Activated CD8-positive, alpha-beta memory T cell treated with anti-CD3 and anti-CD28 coated beads for 48 hours (primary cell): ENCODE measurements around the gene TGM2.

Source experiments
- DNase-seq, 3 experiments: peaks; one replicate each; pipeline ENCODE4 v3.0.0-alpha.2; 2020; ENCODE audit warnings: low read depth in 2 of 3, low spot score in 2 of 3

TGM2 gene

DNA sequence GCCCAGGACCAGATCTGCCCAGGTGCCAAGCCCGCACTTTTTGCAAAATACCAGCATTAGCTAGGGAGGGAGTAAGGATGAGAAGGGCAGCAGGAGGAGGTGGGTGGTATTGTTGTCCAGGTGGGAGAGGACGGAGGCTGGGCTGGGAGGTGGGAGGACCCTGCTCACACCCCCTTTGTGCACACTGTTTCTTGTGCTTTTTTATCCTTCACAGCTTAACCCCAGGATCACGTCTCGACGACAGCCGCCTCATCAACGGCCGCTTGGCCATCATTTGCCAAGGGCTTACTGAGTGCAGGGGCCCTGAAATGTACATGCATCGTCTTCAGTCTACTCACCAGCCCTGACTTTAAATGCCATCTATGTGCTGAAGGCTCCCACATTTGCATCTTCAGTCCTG is 12.1 kb upstream of the TGM2 start:
- DNase-seq, result no peak

DNA sequence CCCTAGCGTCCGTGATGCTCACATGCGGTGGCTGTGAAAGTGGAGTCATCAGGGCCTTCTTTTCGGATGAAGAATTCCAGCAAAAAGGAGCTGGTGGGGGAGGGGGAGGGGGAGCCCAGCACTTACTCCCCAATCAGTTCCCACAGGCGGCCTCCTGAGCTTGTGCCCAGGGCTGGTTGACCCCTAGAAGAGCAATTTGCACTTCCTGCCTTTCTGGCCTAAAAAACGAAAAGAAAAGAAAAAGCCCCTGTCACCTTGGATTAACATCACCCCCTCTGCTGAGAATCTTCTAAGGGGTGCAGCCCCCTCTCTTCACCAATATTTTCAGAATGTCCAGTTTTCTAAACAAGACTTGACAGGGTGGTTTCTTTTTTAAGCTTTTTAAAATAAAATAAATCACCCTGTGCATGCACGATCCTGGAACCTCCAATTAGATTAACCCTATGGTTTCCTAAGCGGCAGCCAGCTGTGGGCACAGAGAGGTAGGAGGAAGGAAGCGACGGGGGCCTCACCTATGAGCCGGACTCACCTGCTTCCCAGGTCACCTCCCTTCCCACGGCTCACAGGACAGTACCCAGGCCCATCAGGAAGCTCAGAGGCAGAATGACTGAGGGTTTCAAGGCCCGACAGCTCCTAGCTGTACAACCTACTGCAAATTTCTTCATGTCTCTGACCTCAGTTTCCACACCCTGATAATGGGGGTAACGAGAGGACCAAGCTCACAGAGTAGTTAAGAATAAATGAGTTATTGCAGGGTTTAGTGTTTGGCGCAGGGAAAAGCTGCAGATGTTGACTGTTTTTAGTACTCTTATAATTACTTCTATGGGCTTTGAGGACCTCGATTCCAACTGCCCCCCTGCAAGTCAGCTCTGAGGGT is 10.5 kb upstream of the TGM2 start:
- no peak for DNase-seq

DNA sequence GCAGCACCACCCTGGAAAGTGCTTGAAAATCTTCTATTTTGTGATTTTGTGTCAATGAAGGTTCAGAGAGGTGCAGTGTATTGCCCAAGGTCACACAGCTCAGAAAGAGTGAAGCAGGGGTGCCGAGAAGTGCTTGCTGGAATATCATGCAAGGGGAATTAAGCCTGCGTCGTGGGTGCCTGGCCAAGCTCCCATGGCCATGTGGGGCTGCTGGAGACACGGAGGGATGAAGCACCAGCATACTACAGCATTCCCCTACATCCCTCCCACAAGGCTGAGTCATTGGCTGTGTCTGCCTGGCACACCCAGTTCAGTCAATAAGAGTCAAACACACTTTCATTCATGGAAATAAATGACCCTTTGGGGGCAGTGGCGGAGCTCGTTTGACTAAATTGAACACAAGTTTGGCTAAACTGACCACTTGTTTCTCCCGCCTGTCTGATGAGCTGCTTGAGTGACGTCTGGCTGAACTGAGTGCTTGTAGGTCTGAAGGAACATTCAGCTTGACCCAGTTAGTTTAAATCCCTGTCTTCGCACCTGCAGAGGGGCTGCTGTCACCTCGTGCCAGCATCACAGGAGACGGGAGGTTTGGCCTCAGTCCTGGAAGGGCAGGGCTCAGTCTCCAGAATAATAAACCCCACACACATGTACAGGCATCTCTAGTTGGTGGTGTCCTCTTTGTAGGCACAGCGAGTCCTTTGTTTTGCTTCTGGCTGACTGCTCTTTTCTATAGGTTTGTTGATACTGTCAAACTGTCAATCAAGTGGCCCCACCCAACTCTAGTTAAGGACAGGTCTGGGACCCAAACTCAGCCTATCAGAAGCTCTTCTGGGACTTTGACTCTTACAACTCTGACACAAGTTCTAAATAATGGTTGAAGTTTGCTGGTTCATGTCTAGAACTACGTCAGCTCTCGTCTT is 8.4 kb upstream of the TGM2 start:
- no peak for DNase-seq

DNA sequence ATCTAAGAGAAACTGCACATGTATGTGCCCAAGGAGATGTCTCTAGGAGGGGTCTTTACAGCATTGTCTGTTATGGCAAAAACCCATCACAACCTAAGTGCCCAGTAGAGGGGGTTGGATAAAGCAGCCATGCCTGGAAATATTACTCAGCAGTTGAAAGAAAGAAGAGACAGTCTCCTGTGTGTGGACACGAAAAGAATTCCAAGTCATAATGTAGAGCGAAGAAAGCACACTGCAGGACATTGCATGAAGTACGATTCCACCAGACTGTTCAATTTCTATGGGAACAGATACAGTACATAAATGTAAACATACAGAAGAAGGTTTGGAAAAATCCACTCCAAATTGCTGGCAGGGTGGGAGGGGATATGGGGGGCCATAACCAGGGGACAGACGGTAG is 7.3 kb upstream of the TGM2 start:
- DNase-seq, result no peak

DNA sequence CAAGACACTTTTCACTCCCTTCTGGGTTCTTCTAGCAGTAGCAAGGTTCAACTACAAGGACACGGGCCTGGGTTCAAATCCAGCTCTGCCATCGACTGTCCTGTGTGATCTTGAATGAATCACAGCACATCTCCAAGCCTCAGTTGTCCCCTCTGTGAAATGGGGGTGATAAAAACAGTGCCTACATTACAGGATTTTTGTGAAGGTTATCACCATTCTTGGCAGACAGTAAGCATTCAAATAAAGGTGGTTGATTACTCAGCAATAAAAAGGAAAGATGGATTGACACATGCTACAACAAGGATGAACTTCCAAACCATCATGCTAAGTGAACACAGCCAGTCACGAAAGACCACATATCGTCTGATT is 6.6 kb upstream of the TGM2 start:
- DNase-seq, result no peak

DNA sequence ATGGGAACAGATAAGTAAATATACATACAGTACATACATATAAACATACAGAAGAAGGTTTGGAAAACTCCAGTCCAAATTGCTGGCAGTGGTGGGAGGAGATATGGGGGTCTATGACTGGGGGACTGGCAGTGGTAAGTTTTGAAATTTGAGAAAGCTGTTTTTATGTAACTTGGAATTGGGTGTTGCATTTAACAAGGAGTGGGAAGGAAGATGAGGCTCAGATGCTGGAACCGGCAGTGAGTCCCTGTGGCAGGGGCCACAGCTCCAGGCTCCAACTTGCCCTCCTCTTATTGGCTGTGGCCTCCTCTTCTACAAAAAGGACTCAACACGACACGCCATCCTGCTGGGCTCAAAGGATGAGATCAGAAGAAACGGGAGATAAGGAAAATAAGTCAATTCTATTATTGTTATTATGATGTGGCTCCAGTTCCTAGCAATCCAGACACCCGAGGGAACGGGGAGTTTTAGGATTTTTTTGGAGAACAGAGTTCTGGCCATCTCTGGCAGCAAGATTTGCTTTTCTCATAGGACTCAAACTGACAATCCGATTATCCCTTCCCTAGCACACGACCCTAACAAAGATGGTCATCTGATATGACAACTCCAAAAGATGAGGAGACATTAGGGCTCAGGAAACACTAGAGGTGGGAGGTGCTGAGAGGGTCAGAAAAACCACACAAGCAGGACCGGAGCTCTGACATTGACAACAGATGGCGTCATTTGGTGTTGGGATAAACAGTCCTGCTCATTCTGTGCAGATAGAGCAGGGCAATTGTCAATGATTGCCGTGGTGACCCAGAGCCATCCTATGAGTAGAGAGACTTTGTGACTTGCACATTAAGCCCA is 6.0 kb upstream of the TGM2 start:
- no peak for DNase-seq

DNA sequence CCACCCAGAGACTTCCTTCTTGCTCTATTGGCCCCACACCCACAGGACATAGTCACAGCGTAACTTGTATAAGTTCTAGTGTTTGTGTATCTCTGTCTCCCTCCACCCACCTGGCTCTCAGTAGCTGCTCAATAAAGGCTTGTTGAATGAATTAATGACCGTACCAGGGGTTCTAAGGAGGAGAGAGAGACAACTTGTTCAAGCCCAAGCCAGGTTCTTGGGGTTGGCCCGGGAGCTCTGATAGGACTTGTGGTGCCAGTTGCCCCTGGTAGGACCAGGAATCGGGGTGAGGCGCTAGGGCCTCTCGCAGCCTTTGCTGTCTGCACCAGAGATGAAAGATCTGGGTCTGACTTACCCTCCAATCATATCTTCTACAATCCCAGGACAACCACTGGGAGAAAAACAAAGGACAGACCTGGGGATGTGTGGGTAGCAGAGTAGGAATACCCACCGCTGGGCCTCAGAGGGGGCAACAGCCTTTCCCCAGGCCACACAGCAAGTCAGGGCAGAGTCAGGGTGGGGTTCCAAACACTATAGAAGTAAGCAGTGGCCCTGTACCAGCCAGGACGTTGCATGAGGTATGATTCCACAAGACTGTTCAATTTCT is 5.3 kb upstream of the TGM2 start:
- no peak for DNase-seq

DNA sequence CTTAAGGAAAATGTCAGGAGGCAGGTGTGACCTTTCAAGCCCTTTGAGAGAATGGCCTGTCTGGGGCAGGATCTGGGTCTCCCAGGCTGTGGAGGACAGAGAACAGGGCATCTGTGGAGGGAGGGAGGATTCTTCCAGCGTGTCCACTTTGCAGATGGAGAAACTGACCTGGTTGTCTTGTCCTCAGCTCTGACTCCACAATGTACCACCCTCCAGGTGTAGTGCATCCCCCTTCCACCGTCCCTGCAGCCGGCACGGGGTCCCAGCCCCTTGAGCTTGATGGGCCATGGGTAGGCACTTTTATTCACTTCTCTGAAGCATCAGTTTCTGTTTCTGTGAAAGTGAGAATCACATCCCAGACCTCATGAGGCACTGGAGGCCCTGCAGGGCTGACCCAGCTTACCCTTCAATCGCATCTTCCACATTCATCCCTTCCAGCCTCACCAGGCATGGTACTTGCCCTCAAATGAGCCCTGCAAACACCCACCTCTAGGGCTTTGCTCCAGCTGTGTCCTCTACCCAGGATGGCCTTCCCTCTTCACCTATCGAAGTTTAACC is 4.6 kb upstream of the TGM2 start:
- no peak for DNase-seq

DNA sequence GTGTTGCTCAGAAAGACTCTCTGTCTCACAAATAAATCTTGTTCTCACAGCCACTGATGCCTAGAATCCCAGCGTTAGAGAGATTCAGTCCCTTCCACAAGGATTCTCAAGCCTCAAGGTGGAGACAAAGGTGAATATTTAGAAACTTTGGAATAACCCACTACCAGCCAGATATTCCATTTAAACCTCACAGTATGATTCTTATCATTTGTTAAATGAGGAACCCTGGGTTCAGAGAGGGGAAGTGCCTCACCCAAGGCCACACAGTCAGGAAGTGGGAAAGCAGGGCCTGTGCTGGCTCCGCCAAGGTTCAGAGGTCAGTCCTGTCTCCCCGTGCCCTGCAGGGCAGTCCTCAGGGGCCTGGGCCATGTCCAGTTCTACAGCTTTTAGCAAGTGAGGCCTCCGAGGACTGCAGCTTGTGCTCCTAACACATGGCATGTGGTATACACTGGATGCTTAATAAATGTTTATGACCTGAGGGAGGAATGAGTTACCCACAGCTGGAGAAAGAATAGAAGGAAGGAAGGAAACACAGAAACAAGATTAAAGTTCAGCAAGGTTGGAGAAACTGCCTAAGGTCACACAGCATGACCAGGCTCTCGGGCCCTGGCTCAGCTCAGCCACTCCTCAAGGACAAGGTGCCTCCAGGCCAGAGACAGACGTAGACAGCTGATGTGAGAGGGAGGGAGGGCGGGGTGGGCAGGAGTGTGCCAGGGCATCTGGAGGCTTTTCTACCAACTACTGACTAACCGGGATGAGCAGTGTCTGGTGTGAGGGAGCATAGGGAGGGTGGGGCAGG is 3.9 kb upstream of the TGM2 start:
- no peak for DNase-seq

DNA sequence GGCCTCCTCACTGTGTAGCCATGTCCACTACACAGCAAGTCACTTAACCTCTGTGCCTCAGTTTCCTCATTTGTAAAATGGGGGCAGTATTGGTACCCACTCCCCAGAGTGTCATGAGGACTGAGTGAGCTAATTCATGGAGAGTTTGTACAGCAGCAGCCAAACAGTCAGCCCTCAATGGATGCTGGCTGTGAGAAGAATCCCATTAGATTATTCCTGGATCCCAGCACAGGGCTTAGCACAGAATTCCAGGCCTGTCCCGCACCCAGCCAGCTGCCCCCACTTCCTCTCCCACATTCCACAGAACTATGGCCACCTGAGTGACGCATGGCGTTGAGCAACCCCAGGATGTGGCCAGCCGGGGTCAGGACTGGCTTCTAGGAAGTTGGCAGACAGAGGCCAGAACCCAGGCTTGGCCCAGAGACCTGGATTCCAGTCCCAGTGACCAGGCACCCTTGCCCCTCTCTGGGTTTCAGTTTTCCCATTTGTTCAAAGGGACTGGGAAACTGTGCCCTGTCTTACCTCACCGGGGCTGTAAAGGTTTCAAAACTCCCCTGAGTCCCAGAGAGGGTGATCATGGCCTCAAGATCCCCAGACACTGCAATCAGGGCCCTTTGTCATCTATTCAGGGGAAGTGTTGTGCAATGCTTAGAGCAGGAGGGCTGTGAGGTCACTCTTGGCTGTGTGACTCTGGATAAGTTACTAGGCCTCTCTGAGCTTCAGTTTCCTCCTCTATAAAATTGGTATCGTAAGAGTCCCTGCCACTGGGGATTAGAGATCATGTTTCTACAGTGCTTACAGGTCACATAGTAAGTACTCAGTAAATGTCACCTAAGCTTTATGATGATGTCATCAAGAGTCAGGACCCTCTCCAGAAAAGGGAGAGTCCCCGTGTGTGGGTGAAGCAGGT is 3.0 kb upstream of the TGM2 start:
- no peak for DNase-seq

DNA sequence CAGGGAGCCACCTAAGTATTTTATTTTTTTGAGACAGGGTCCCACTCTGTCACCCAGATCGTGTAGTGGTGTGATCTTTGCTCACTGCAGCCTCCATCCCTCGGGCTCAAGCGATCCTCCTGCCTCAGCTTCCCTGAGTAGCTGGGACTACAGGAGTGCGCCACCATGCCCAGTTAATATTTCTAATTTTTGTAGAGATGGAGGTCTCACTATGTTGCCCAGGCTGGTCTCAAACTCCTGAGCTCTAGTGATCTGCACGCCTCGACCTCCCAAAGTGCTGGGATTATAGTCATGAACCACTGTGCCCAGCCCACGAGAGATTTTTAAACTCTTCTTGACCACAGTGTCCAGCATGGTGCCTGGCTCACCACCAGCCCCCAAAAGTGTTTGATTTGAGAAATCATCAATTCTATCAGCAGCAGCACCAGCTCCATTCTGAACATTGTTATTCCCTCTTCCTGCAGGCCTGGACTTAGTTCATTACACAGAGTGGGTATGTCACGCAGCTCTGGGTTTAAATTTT is 2.3 kb upstream of the TGM2 start:
- DNase-seq, result no peak

DNA sequence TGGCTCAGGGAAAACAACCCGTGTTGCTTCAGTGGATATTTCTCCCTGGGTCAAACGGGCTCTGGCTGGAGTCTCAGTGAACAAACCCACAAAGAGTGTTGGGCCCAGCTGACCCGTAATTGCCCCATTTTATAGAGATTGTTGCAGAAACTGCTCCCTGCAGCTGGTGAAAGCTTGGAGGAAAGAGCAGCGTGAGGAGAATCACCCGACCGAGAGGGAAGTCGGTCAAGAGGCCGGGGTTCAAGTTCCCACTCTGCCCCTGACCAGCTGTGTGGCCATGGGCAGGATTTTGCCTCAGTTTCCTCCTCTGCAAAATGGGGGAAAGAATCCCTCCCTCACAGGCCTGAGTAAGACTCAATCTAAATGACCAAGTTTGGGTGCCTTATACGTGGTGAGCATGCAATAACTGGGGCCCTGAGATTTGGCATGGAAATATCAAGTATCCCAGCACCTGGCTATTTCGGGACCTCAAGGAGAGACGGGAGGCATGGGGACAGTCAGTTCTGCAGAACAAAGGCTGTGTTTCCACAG is 1.7 kb upstream of the TGM2 start:
- no peak for DNase-seq

DNA sequence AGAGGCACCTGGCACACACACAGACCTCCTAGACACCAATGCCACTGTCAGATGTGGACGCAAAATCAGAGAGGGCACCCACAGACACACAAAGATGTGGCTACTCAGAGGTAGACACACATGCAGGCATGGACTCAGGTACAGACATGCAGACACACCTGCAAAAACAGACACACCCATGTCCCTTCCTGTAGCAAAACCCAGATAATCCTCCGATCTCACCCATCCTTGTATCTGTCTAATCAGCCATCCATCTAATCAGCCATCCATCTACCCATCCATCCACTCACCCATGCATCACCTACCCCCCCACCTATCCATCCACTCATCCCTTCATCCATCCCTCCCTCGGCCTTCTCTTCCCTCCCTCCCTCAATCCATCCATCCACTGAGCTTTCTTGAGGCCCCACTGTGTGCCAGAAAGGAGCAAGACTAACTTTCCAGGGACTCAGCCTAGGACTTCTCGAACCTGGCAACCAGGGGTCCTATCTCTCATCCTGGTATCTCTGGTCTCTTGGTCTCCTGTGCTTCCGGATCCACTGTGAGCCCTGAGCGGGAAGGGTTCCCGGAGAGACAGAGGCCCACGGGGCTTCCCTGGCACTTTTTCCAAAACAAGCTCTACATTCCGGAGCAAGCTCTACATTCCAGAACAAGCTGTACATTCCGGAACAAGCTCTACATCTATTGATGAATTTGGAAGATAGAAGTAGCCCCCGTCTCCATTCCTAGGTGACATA is 1.1 kb upstream of the TGM2 start:
- no peak for DNase-seq

DNA sequence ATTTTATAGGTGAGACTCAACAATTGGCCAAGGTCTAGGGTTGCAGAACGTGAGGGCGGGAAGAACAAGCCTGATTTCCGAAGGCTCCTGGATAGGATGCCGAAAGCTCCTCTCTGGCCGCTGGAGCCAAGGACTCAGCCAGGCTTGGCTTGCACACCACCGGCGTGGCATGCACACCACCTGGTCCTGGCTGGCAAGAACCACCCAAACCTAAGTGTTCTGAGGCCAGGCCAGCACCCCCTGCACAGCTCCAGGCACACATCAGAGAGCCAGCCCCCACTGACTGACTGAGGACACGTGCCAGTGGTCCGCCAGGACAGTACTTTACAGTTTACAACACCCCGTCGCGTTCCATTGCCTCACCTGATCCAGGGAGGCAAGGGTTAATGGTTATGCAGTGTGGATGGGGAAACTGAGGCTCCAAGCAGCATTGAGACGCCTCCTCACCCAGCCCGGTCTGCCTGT is 414 bp downstream of the TGM2 start:
- no peak for DNase-seq

DNA sequence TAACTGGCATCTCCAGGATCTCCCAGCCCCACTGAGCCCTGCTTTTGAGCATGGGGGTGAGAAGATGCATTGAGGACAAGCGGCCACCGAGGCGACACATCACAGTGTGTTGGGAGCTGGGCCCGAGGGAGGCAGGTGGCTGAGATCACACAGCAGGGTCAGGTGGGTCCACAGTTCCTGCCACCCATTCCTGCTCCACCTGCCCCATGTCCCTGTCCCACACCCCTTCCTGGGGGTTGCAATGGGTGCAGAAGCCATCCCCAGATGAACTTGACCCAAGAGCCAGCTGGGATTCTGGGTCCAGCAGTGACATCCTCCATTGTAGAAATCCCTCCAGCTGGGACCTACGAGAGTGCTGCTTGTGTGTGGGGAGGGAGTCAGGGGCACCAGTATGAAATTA is 1.0 kb downstream of the TGM2 start:
- DNase-seq, result no peak

DNA sequence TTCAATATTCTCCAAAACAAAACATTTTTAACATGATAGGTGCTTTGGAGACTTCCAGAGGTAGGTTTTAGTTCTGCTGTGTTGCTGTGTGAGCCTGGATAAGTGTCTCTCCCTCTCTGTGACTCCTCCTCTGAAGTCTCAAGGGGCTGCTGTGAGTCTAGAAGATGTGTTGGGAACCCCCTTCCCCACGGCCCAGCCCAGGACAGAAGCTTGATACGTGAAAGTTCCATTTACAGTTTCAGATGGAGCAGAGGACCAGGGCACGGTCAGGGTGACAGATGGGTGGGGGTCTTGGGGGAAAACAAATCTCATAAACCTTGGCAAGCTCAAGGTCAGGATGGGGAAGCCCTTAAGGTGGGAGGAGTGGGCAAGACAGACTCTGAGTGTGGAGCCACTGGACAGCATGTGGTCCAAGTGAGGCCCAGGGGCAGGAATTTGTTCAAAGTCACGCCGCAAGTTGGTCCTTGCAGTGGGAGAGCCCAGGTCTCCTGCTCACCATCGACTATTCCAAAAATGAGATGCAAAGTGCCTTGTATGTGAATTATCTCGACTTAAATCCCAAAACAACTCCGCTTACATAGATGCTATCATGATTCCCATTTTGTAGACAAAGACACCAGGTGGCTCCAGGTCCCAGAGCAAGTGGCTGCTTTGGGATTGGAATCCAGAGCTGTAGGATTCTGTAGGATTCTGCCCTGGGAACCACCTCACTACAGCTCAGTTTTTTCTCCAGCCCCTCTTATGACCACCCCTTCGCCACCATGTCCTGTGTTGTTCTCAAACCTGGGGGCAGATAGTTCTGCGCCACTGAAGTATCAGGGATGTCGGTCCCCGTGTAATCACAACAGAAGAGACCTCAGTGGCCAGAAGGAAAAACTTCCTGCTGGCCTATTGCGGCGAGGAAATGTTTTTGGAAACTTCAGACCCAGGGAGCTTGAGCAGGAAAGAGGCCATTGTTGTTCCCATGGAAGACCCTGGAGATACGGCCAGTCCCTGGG is 1.9 kb downstream of the TGM2 start:
- DNase-seq, result no peak
